ENCODE results near the gene INTS7.
"Not testable (repeated sequence)": the region's sequence is repeated elsewhere in the genome, so short reads cannot be mapped to it uniquely, and the experiment has no call there.

The INTS7 gene

GRCh38 chr1:211929683-211930082 is 105.7 kb downstream of the INTS7 start:
- no peak for DNase-seq

- peak; percentile 62 for DNase-seq
These were observed 106.2 kb downstream of the INTS7 start for GRCh38 chr1:211928993-211929637.

- peak; percentile 77 for DNase-seq
These were observed 107.0 kb downstream of the INTS7 start for GRCh38 chr1:211928290-211928801.

GRCh38 chr1:211925016-211925415 is 110.3 kb downstream of the INTS7 start:
- no peak for DNase-seq

- no peak for DNase-seq
These were observed 111.1 kb downstream of the INTS7 start for GRCh38 chr1:211924256-211924655.

- no peak for DNase-seq
These were observed 112.3 kb downstream of the INTS7 start for GRCh38 chr1:211923095-211923494.

GRCh38 chr1:211921579-211922095 is 113.7 kb downstream of the INTS7 start:
- no peak for DNase-seq

GRCh38 chr1:211920602-211921226 is 114.6 kb downstream of the INTS7 start:
- DNase-seq, result no peak

- DNase-seq, result no peak
These were observed 115.2 kb downstream of the INTS7 start for GRCh38 chr1:211920141-211920572.

- no peak for DNase-seq
These were observed 116.4 kb downstream of the INTS7 start for GRCh38 chr1:211918843-211919414.

GRCh38 chr1:211916458-211916857 is 118.9 kb downstream of the INTS7 start:
- not testable (repeated sequence) for DNase-seq

- DNase-seq, result no peak
These were observed 119.4 kb downstream of the INTS7 start for GRCh38 chr1:211915924-211916323.

GRCh38 chr1:211912844-211913432 is 122.4 kb downstream of the INTS7 start:
- DNase-seq, result no peak

GRCh38 chr1:211912038-211912437 is 123.3 kb downstream of the INTS7 start:
- DNase-seq, result no peak

- DNase-seq, result peak; percentile 77
These were observed 124.4 kb downstream of the INTS7 start for GRCh38 chr1:211910913-211911485.

GRCh38 chr1:211910113-211910884 is 125.1 kb downstream of the INTS7 start:
- DNase-seq, result no peak

GRCh38 chr1:211909395-211909794 is 126.0 kb downstream of the INTS7 start:
- no peak for DNase-seq

GRCh38 chr1:211908951-211909350 is 126.4 kb downstream of the INTS7 start:
- no peak for DNase-seq

GRCh38 chr1:211908453-211908852 is 126.9 kb downstream of the INTS7 start:
- peak; percentile 64 for DNase-seq

GRCh38 chr1:211903490-211904245 is 131.7 kb downstream of the INTS7 start:
- no peak for DNase-seq

GRCh38 chr1:211902624-211903291 is 132.6 kb downstream of the INTS7 start:
- no peak for DNase-seq

All from hematopoietic multipotent progenitor cell treated with erythropoietin and hydrocortisone succinate and interleukin-3 and kit ligand, for 4 days (in vitro differentiated cells).